K562 (cell line): Measurements from ENCODE around the gene SLC22A4. TPM values are rescaled to one million over a fixed set of nuclear protein-coding genes. Genes with fewer than 3 reads are reported as not detected.
A peak's percentile ranks its signal among the peaks of the same experiment; 100 is the strongest.

ENCODE experiments used
- BMI1 ChIP-seq: fragments of 150-350 bp; IDR thresholded peaks from 2 replicates; pipeline ENCODE4 v1.6.1; 2014; ENCODE audit warnings: low read length
- COPS2 ChIP-seq: fragments of 450-650 bp; conservative IDR thresholded peaks from 2 replicates; pipeline ENCODE4 v1.6.1; 2016; ENCODE audit warnings: mild to moderate bottlenecking, moderate library complexity
- CREB1 ChIP-seq, 2 experiments: sonication (generic) in 1 of 2; formaldehyde crosslinking in 1 of 2; IDR thresholded peaks; 2 replicates each; pipeline versions ENCODE4 v1.6.1 to v1.8.0; 2012 to 2022; ENCODE audit warnings: inconsistent platforms in 1 of 2, mild to moderate bottlenecking in 1 of 2, missing genetic modification reagents in 1 of 2, moderate library complexity in 1 of 2
- HDAC3 ChIP-seq: fragments of 450-650 bp; IDR thresholded peaks from 2 replicates; pipeline ENCODE4 v1.6.1; 2018; ENCODE audit warnings: borderline replicate concordance, mild to moderate bottlenecking, moderate library complexity; ENCODE audit not compliant: partially characterized antibody
- PURB ChIP-seq: sonication (generic); formaldehyde crosslinking; IDR thresholded peaks from 2 replicates; pipeline ENCODE4 v1.9.0; 2021; ENCODE audit warnings: low read depth, mild to moderate bottlenecking, missing genetic modification reagents
- polyA plus RNA-seq, 8 experiments: library from polyadenylated mRNA; depleted of rRNA in 4 of 8; stranded (reverse) in 5 of 8; unstranded in 3 of 8; fragments of >200 nt; fragmentation: Nextera tagmentation in 2 of 8; fragmentation: Illumina TruSeq in 1 of 8; extraction: Ambion mirVana in 2 of 8; extraction: Trizol in 1 of 8; gene quantifications; 2 replicates each; pipeline versions ENCODE4 v1.2.1 to v1.2.3, GENCODE V29; 2011 to 2014; ENCODE audit warnings: inconsistent platforms in 1 of 8, missing spikeins in 1 of 8
- total RNA-seq, 7 experiments: library from RNA; depleted of rRNA in 6 of 7; stranded (reverse); fragments of >200 nt in 6 of 7; fragmentation: Illumina TruSeq in 2 of 7; extraction: Trizol in 2 of 7; gene quantifications; 2 replicates each; pipeline versions ENCODE4 v1.2.1 to v1.2.3, GENCODE V29; 2011 to 2021; ENCODE audit warnings: low replicate concordance in 1 of 7
- TF ChIP-seq, protein P1 (sequence below): IDR thresholded peaks from 2 replicates; pipeline ENCODE4 v1.6.1; 2011; ENCODE audit warnings: borderline replicate concordance, low read depth, mild to moderate bottlenecking, moderate library complexity, low read length; ENCODE audit not compliant: insufficient read depth, poor library complexity, severe bottlenecking
- TF ChIP-seq, protein P2 (sequence below): fragments of 250-450 bp; sonication (Bioruptor Pico); IDR thresholded peaks from 2 replicates; pipeline ENCODE4 v1.4.0; 2020; ENCODE audit warnings: mild to moderate bottlenecking, moderate library complexity, borderline replicate concordance
- TF ChIP-seq, protein P3 (sequence below), 2 experiments: fragments of 450-650 bp; IDR thresholded peaks; 2 replicates each; pipeline ENCODE4 v1.6.1; 2016
- TF ChIP-seq, protein P4 (sequence below): sonication (generic); formaldehyde crosslinking; IDR thresholded peaks from 2 replicates; pipeline ENCODE4 v1.8.0; 2023; ENCODE audit warnings: mild to moderate bottlenecking, missing genetic modification reagents
- TF ChIP-seq, protein P5 (sequence below): sonication (generic); formaldehyde crosslinking; IDR thresholded peaks from 2 replicates; pipeline ENCODE4 v1.9.0; 2022; ENCODE audit warnings: mild to moderate bottlenecking, missing genetic modification reagents
- TF ChIP-seq, protein P6 (sequence below): IDR thresholded peaks from 2 replicates; pipeline ENCODE4 v1.6.1; 2014; ENCODE audit warnings: antibody characterized with exemption

Gene SLC22A4
- total and polyA plus RNA-seq, 9 of the 15 experiments (the other 6 are each of a cell fraction or from before 2014, with no cell fraction given): 2.7 to 9.5 (median 6.2) TPM

DNA sequence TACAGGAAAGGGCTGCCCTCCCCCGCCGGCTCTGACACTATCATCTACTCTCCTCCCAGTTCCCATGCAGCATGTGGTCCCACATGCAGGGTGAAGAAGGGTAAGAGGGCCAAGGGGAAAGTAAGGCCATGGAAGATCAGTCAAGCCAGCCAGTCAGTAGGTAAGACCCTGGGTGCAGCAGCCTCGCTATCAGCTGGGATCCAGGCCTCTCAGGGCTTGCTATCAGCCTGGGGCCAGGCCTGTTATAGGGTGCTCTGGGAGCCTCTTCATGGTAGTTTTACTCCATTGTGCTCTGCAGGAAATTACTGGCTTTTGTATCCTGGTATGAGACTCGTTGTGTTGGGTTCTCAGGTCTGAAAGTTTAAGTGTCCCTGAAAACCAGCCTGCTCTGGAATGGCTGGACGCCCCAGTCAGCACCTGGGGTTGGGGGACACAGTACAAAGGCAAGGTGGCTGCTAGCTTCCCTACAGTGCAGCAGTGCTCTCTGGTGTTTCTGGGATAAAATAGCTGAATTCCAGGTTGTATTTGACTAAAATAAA is 21.4 kb downstream of the SLC22A4 start (continued):
- TF ChIP-seq, protein P1, sequence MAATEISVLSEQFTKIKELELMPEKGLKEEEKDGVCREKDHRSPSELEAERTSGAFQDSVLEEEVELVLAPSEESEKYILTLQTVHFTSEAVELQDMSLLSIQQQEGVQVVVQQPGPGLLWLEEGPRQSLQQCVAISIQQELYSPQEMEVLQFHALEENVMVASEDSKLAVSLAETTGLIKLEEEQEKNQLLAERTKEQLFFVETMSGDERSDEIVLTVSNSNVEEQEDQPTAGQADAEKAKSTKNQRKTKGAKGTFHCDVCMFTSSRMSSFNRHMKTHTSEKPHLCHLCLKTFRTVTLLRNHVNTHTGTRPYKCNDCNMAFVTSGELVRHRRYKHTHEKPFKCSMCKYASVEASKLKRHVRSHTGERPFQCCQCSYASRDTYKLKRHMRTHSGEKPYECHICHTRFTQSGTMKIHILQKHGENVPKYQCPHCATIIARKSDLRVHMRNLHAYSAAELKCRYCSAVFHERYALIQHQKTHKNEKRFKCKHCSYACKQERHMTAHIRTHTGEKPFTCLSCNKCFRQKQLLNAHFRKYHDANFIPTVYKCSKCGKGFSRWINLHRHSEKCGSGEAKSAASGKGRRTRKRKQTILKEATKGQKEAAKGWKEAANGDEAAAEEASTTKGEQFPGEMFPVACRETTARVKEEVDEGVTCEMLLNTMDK: no peak
- TF ChIP-seq, protein P2, sequence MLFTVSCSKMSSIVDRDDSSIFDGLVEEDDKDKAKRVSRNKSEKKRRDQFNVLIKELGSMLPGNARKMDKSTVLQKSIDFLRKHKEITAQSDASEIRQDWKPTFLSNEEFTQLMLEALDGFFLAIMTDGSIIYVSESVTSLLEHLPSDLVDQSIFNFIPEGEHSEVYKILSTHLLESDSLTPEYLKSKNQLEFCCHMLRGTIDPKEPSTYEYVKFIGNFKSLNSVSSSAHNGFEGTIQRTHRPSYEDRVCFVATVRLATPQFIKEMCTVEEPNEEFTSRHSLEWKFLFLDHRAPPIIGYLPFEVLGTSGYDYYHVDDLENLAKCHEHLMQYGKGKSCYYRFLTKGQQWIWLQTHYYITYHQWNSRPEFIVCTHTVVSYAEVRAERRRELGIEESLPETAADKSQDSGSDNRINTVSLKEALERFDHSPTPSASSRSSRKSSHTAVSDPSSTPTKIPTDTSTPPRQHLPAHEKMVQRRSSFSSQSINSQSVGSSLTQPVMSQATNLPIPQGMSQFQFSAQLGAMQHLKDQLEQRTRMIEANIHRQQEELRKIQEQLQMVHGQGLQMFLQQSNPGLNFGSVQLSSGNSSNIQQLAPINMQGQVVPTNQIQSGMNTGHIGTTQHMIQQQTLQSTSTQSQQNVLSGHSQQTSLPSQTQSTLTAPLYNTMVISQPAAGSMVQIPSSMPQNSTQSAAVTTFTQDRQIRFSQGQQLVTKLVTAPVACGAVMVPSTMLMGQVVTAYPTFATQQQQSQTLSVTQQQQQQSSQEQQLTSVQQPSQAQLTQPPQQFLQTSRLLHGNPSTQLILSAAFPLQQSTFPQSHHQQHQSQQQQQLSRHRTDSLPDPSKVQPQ: no peak
- TF ChIP-seq, protein P3, sequence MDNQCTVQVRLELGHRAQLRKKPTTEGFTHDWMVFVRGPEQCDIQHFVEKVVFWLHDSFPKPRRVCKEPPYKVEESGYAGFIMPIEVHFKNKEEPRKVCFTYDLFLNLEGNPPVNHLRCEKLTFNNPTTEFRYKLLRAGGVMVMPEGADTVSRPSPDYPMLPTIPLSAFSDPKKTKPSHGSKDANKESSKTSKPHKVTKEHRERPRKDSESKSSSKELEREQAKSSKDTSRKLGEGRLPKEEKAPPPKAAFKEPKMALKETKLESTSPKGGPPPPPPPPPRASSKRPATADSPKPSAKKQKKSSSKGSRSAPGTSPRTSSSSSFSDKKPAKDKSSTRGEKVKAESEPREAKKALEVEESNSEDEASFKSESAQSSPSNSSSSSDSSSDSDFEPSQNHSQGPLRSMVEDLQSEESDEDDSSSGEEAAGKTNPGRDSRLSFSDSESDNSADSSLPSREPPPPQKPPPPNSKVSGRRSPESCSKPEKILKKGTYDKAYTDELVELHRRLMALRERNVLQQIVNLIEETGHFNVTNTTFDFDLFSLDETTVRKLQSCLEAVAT (IDR thresholded peaks at IDR 0.05): no peak; a peak in 1 of 4 replicates
- TF ChIP-seq HDAC3: peak; percentile 84
- TF ChIP-seq, protein P4, sequence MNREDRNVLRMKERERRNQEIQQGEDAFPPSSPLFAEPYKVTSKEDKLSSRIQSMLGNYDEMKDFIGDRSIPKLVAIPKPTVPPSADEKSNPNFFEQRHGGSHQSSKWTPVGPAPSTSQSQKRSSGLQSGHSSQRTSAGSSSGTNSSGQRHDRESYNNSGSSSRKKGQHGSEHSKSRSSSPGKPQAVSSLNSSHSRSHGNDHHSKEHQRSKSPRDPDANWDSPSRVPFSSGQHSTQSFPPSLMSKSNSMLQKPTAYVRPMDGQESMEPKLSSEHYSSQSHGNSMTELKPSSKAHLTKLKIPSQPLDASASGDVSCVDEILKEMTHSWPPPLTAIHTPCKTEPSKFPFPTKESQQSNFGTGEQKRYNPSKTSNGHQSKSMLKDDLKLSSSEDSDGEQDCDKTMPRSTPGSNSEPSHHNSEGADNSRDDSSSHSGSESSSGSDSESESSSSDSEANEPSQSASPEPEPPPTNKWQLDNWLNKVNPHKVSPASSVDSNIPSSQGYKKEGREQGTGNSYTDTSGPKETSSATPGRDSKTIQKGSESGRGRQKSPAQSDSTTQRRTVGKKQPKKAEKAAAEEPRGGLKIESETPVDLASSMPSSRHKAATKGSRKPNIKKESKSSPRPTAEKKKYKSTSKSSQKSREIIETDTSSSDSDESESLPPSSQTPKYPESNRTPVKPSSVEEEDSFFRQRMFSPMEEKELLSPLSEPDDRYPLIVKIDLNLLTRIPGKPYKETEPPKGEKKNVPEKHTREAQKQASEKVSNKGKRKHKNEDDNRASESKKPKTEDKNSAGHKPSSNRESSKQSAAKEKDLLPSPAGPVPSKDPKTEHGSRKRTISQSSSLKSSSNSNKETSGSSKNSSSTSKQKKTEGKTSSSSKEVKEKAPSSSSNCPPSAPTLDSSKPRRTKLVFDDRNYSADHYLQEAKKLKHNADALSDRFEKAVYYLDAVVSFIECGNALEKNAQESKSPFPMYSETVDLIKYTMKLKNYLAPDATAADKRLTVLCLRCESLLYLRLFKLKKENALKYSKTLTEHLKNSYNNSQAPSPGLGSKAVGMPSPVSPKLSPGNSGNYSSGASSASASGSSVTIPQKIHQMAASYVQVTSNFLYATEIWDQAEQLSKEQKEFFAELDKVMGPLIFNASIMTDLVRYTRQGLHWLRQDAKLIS (CRISPR knock-in tag): no peak
- TF ChIP-seq, protein P5, sequence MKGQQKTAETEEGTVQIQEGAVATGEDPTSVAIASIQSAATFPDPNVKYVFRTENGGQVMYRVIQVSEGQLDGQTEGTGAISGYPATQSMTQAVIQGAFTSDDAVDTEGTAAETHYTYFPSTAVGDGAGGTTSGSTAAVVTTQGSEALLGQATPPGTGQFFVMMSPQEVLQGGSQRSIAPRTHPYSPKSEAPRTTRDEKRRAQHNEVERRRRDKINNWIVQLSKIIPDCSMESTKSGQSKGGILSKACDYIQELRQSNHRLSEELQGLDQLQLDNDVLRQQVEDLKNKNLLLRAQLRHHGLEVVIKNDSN (CRISPR knock-in tag): no peak; the same call in 1 of the 2 replicates
- TF ChIP-seq BMI1: no peak
- TF ChIP-seq COPS2: no peak
- TF ChIP-seq CREB1 (IDR thresholded peaks at IDR 0.05): peak; percentile 59; the same call in 1 of the 2 replicates
- TF ChIP-seq CREB1 (CRISPR knock-in tag; IDR thresholded peaks at IDR 0.05): no peak
- TF ChIP-seq PURB (CRISPR knock-in tag): no peak
- TF ChIP-seq, protein P6, sequence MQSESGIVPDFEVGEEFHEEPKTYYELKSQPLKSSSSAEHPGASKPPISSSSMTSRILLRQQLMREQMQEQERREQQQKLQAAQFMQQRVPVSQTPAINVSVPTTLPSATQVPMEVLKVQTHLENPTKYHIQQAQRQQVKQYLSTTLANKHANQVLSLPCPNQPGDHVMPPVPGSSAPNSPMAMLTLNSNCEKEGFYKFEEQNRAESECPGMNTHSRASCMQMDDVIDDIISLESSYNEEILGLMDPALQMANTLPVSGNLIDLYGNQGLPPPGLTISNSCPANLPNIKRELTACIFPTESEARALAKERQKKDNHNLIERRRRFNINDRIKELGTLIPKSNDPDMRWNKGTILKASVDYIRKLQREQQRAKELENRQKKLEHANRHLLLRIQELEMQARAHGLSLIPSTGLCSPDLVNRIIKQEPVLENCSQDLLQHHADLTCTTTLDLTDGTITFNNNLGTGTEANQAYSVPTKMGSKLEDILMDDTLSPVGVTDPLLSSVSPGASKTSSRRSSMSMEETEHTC: no peak
